ENCODE results near the gene LIN52.

LIN52 gene

GRCh38 chr14:74239848-74240793, 155.4 kb downstream of the LIN52 start:
- no peak for DNase-seq

GRCh38 chr14:74240794-74241651, 156.3 kb downstream of the LIN52 start:
- no peak for DNase-seq

GRCh38 chr14:74241652-74242017, 156.9 kb downstream of the LIN52 start:
- no peak for DNase-seq

GRCh38 chr14:74242021-74242779, 157.4 kb downstream of the LIN52 start:
- DNase-seq: no peak

DNA sequence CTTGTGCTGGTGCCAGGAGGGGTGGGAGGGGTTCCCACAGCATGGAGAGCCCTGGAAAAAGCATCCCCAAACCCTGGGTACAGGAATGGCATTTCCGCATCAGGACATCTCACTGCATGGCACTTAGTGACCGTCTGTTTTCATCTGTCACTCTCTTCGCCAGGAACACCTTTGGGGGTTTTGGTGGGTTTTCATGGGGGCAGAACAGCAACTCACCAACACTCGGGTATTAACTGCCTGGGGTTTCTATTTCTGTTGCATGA, 158.0 kb downstream of the LIN52 start:
- no peak for DNase-seq

- no peak for DNase-seq
These were observed 158.3 kb downstream of the LIN52 start for GRCh38 chr14:74243051-74243450.

- no peak for DNase-seq
These were observed 159.4 kb downstream of the LIN52 start for GRCh38 chr14:74244115-74244514.

DNA sequence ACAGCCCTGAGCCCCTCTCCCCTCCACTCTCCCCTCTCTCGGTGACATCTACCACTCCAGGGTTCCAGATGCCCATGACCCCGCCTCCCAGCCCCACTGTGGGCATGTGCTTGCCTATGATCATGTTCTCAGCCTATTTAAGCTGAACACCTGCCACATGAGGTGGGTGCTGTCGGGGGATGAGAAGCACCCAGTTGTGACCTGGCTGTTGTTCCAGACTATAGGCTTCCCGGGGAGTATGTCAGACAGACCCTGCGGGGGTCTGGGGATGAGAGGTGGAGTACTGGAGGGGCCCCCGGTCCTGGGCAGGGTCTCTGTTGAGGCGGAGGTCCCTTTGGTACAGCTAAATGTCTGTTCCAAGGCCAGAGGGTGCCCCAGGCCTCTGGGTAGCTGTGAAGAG, 160.5 kb downstream of the LIN52 start:
- DNase-seq: no peak

- DNase-seq: no peak
These were observed 161.8 kb downstream of the LIN52 start for GRCh38 chr14:74246542-74246941.

- DNase-seq: no peak
These were observed 163.3 kb downstream of the LIN52 start for GRCh38 chr14:74248017-74248416.

- DNase-seq: no peak
These were observed 164.9 kb downstream of the LIN52 start for GRCh38 chr14:74249433-74250375.

Measured in KG1 (cell line).